Adrenal gland (tissue), 12 donors: ENCODE measurements around the gene KRTAP10-3. TPM values are rescaled to one million over a fixed set of nuclear protein-coding genes. Genes with fewer than 3 reads are reported as not detected.

Experiments
- DNase-seq, 7 donors: peaks; one replicate each; pipeline ENCODE4 v3.0.0-alpha.2; 2019 to 2020
- H3K27ac ChIP-seq, 5 donors: fragments of 200-600 bp; sonication (generic) in 4 of 5; 1 replicate in 3 of 5; 2 replicates in 2 of 5; pipeline versions ENCODE4 v1.5.1 to v1.8.0; 2016 to 2020; ENCODE audit warnings: mild to moderate bottlenecking in 1 of 5
- H3K27me3 ChIP-seq: fragments of 200-600 bp; 2 replicates; pipeline ENCODE4 v1.8.0; 2021
- H3K36me3 ChIP-seq, 2 donors: fragments of 200-600 bp; replicated peaks in 1 of 2; 1 replicate in 1 of 2; 2 replicates in 1 of 2; pipeline versions ENCODE4 v1.5.1 to v1.8.0; 2018 to 2022
- H3K4me1 ChIP-seq, 2 donors: fragments of 200-600 bp; replicated peaks in 1 of 2; 1 replicate in 1 of 2; 2 replicates in 1 of 2; pipeline versions ENCODE4 v1.5.1 to v1.8.0; 2018 to 2021
- H3K4me3 ChIP-seq, 4 donors: fragments of 200-600 bp; sonication (generic) in 3 of 4; one replicate each; pipeline ENCODE4 v1.5.1; 2016 to 2018
- H3K9me3 ChIP-seq, 3 donors: fragments of 200-600 bp; sonication (generic) in 1 of 3; replicated peaks in 1 of 3; 1 replicate in 2 of 3; 2 replicates in 1 of 3; pipeline versions ENCODE4 v1.5.1 to v1.8.0; 2016 to 2021
- POLR2A ChIP-seq, 2 donors: fragments of 450-650 bp; IDR thresholded peaks; one replicate each; pipeline ENCODE4 v1.6.1; 2017; ENCODE audit warnings: antibody characterized with exemption in 2 of 2, mild to moderate bottlenecking in 2 of 2, moderate library complexity in 1 of 2
- WGBS, 4 donors: extraction: QIAGEN DNeasy Blood & Tissue Kit in 2 of 4; methylation state at CpG; one replicate each; pipeline versions ENCODE4 v1.1.5 to v1.1.7; 2013 to 2017; 5-methylcytosine and 5-hydroxymethylcytosine counted together
- intact Hi-C, 2 donors: fragments of 100-400 bp; cut with DNase I; formaldehyde crosslinking; loops; one replicate each; pipeline versions ENCODE4 v1.14.1 to v1.15.0; 2022 to 2023
- polyA plus RNA-seq, 3 donors: library from polyadenylated mRNA; stranded (reverse); fragments of 200-250 nt in 2 of 3; fragments of 350-450 nt in 1 of 3; fragmentation: Illumina TruSeq in 1 of 3; extraction: RNeasy Lipid Tissue Mini Kit (QIAGEN cat#74804) in 1 of 3; gene quantifications; one replicate each; pipeline ENCODE4 v1.2.3, GENCODE V29; 2013 to 2014
- total RNA-seq, 9 donors: library from RNA; depleted of rRNA in 4 of 9; stranded (reverse); fragments of >200 nt in 4 of 9; fragments of 120-200 nt in 1 of 9; fragmentation: NEBNext Ultra II Directional in 1 of 9; extraction: Animal tissue kit (Norgen Biotek cat#: 25700) in 1 of 9; gene quantifications; one replicate each; pipeline versions ENCODE4 v1.1.0 to v1.2.4, GENCODE V29; 2013 to 2023
- TF ChIP-seq, protein P1 (sequence below), 6 experiments: fragments of 450-650 bp in 4 of 6; fragments of 200-600 bp in 2 of 6; sonication (generic) in 1 of 6; IDR thresholded peaks; 1 replicate in 5 of 6; 2 replicates in 1 of 6; pipeline versions ENCODE4 v1.5.1 to v1.8.0; 2016 to 2021; ENCODE audit warnings: antibody characterized with exemption in 6 of 6, mild to moderate bottlenecking in 2 of 6, moderate library complexity in 1 of 6
- donor health status: healthy with polysubstance abuse.
- donor health status: Bipolar disorder and iron deficiency.
- donor health status: DM: yes; HTN: yes; CAD: no.
- donor health status: DM: no; HTN: no; CAD: no.
- donor health status: DM: no; HTN: no; CAD: no.
- donor health status: DM: yes; HTN: yes; CAD: no.

The KRTAP10-3 gene
- total and polyA plus RNA-seq, 12 donors, result not detected

DNA sequence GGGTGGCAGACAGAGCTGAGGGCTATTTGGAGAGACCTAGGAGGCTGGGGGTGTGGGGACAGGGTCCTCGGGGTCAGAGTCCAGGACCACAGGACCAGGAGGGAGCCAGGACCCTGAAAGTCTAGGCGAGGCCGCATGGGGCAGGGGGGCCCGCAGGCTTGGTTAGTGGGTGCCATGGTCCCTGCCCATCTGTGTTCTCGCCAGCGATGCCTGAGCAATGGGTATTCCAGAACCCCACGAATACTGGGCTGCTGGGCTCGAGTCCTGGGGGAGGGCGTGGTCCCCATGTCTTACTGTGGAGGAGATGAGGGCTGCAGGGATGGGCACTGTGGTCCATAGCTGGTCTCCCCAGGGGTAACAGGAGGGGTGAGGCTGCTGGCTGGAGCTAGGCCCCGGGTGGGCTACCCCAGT is 31.7 kb upstream of the KRTAP10-3 start:
- Histone ChIP-seq H3K36me3 (no peaks in the 10 kb centered on the region), H3K27ac (no peak overlapping the region), H3K9me3 (no peaks in the 10 kb centered on the region), H3K4me1 (no peaks in the 10 kb centered on the region), H3K27me3 (peaks cover 16% of the 10 kb centered on the region), H3K4me3 (no peak overlapping the region)
- TF ChIP-seq, protein P1, sequence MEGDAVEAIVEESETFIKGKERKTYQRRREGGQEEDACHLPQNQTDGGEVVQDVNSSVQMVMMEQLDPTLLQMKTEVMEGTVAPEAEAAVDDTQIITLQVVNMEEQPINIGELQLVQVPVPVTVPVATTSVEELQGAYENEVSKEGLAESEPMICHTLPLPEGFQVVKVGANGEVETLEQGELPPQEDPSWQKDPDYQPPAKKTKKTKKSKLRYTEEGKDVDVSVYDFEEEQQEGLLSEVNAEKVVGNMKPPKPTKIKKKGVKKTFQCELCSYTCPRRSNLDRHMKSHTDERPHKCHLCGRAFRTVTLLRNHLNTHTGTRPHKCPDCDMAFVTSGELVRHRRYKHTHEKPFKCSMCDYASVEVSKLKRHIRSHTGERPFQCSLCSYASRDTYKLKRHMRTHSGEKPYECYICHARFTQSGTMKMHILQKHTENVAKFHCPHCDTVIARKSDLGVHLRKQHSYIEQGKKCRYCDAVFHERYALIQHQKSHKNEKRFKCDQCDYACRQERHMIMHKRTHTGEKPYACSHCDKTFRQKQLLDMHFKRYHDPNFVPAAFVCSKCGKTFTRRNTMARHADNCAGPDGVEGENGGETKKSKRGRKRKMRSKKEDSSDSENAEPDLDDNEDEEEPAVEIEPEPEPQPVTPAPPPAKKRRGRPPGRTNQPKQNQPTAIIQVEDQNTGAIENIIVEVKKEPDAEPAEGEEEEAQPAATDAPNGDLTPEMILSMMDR (IDR thresholded peaks at IDR 0.05), result no peak
- DNase-seq, result peak in 2 of 7 donors; percentile 2 to 41
- 68 to 86% (median 73%) methylated on average over 6 to 10 of the region's 10 CpGs for WGBS, 4 donors
- intact Hi-C loops, result no loop called here

DNA sequence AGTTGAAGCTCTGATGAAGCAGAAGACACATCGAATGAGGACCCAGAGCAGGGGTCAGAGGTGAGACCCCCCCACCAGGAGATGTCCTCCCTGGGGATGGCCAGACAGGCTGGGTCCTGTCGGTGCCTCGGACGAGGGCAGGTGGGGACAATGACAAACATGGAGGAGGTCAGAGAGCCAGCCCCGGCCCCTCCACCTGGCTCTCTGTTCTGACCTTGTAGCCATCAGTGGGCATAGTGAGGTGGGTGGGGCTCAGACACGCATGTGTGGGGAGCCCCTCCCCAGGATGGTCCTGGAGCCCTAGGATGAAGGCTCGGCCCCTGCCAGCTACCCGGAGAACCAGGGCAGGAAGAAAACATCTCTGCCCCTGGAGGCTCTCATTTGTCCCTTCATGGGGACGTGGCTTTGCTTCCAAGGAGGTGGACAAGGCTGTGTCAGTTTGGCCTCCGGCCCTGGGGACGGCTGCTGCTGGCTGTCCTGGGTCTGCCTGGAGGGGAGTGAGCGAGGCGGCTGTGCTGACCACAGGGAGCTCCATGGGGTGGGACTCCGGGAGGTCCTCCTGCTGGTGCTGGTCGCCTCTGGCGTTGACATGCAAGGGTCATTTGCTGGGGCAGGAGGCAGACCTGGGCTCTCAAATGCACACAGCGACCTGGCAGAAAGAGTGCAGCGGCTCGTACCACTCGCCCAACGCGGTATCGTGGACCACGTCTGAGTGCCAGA is 31.2 kb upstream of the KRTAP10-3 start:
- H3K27ac ChIP-seq, result no peak overlapping the region
- peaks cover 16% of the 10 kb centered on the region for H3K27me3 ChIP-seq
- no peak overlapping the region for H3K4me3 ChIP-seq
- DNase-seq, result peak in 2 of 7 donors; percentile 8 to 20
- no peak for TF ChIP-seq POLR2A (IDR thresholded peaks at IDR 0.05)
- TF ChIP-seq, protein P1 (IDR thresholded peaks at IDR 0.05), result no peak
- WGBS, 4 donors, result 68 to 84% (median 74%) methylated on average over 13 to 24 of the region's 24 CpGs
- no peaks in the 10 kb centered on the region for H3K36me3 ChIP-seq
- H3K9me3 ChIP-seq, result no peaks in the 10 kb centered on the region
- intact Hi-C loops, result no loop called here
- H3K4me1 ChIP-seq, result no peaks in the 10 kb centered on the region

DNA sequence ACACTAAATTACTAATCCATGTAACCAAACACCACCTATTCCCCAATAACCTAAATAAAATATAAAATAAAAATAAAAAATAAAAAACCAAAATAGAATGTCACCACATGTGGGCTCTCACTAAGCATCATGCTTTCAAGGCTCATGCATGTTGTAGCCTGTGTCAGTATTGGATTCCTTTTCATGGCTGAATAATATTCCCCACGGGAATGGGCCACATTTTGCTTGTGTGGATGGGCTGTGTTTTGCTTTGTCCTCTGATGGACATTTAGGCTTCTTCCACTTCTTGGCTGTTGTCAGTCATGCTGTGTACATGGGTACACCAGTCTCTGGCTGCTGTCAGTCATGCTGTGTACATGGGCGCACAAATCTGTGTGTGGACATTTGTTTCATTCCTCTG is 30.5 kb upstream of the KRTAP10-3 start:
- Histone ChIP-seq H3K4me3 (no peak overlapping the region), H3K36me3 (no peaks in the 10 kb centered on the region), H3K4me1 (no peaks in the 10 kb centered on the region), H3K27ac (no peak overlapping the region), H3K9me3 (no peaks in the 10 kb centered on the region), H3K27me3 (peaks cover 18% of the 10 kb centered on the region)
- WGBS, 4 donors, result 85 to 92% (median 87%) methylated on average over 2 of the region's 2 CpGs
- no peak for DNase-seq
- intact Hi-C loops, result no loop called here
- TF ChIP-seq, protein P1 (IDR thresholded peaks at IDR 0.05), result no peak
- TF ChIP-seq POLR2A (IDR thresholded peaks at IDR 0.05), result no peak

DNA sequence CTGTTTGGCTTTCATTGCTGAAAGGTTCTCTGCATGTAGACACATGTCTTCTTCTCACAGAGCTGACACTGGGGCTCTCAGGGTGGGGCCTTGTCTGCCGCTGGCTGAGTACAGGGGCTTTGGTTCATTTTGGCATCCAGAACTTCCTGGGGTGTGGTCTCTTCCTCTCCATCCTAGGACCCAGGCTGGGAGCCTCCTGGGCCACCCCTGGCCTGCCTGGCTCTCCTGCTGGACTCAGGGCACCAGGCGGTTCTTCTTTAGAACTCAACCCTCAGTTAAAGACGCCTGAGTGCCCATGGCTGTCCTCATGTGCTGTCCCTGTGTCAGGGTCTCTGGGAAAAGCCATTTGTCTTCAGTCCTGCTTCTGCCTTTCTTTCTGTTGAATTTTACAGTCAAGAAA is 27.3 kb upstream of the KRTAP10-3 start:
- Histone ChIP-seq H3K27me3 (peaks cover 21% of the 10 kb centered on the region), H3K4me3 (no peak overlapping the region), H3K36me3 (no peaks in the 10 kb centered on the region), H3K9me3 (peaks cover 0 to 7% (median 0%) of the 10 kb centered on the region in 3 donors), H3K4me1 (no peaks in the 10 kb centered on the region), H3K27ac (no peak overlapping the region)
- WGBS, 4 donors, result 73 to 81% (median 77%) methylated on average over 3 of the region's 3 CpGs
- intact Hi-C loops, result no loop called here
- no peak for DNase-seq
- TF ChIP-seq, protein P1 (IDR thresholded peaks at IDR 0.05), result no peak
- no peak for TF ChIP-seq POLR2A (IDR thresholded peaks at IDR 0.05)
